ENCODE results near the gene DLGAP3. TPM values are rescaled to one million over a fixed set of nuclear protein-coding genes. Genes with fewer than 3 reads are reported as not detected.

DLGAP3 gene
- total RNA-seq, 1 experiment from 2014 or later = not detected

GRCh38 chr1:34884961-34885360 lies 44.5 kb downstream of the DLGAP3 start:
- POLR2A ChIA-PET (ENCODE audit: low non-redundant PET) = no interaction called here
- intact Hi-C loops (cut with micrococcal nuclease; ENCODE audit: unreplicated experiment) = no loop called here
- Histone ChIP-seq H3K36me3 (ENCODE audit: insufficient read depth, low read length, poor library complexity, severe bottlenecking) (no peaks in the 10 kb centered on the region), H3K4me3 (ENCODE audit: low read depth, low read length, poor library complexity, severe bottlenecking) (no peak overlapping the region), H3K27ac (ENCODE audit: low read depth, low read length, poor library complexity, severe bottlenecking) (no peak overlapping the region), H3K4me1 (ENCODE audit: insufficient read depth, low read length, poor library complexity, severe bottlenecking) (peaks cover 7% of the 10 kb centered on the region), H3K27me3 (replicated peaks; ENCODE audit: insufficient read depth, low read depth, low read length, poor library complexity) (peaks cover 68% of the 10 kb centered on the region), H3K9me3 (ENCODE audit: low read depth, low read length, poor library complexity, severe bottlenecking) (no peaks in the 10 kb centered on the region)
- CTCF ChIA-PET = no interaction called here
- no TSS peak for BruUV-seq (replicated peaks)
- no peak for DNase-seq (ENCODE audit: low spot score)
- TF ChIP-seq EZH2 (IDR thresholded peaks at IDR 0.05; ENCODE audit: borderline replicate concordance, low read depth, low read length, poor library complexity, severe bottlenecking) = no peak
- no peak for TF ChIP-seq CTCF (conservative IDR thresholded peaks at IDR 0.05; ENCODE audit: low read depth, low read length)

GRCh38 chr1:34884536-34884935 lies 44.9 kb downstream of the DLGAP3 start:
- H3K4me3 ChIP-seq (ENCODE audit: low read depth, low read length, poor library complexity, severe bottlenecking) = no peak overlapping the region
- no peaks in the 10 kb centered on the region for H3K36me3 ChIP-seq (ENCODE audit: insufficient read depth, low read length, poor library complexity, severe bottlenecking)

GRCh38 chr1:34879230-34879629 lies 50.2 kb downstream of the DLGAP3 start:
- Histone ChIP-seq H3K9me3 (ENCODE audit: low read depth, low read length, poor library complexity, severe bottlenecking) (no peaks in the 10 kb centered on the region), H3K27me3 (replicated peaks; ENCODE audit: insufficient read depth, low read depth, low read length, poor library complexity) (peaks cover 88% of the 10 kb centered on the region), H3K36me3 (ENCODE audit: insufficient read depth, low read length, poor library complexity, severe bottlenecking) (no peaks in the 10 kb centered on the region), H3K4me3 (ENCODE audit: low read depth, low read length, poor library complexity, severe bottlenecking) (no peak overlapping the region), H3K27ac (ENCODE audit: low read depth, low read length, poor library complexity, severe bottlenecking) (no peak overlapping the region), H3K4me1 (ENCODE audit: insufficient read depth, low read length, poor library complexity, severe bottlenecking) (no peaks in the 10 kb centered on the region)
- no TSS peak for BruUV-seq (replicated peaks)
- POLR2A ChIA-PET (ENCODE audit: low non-redundant PET) = no interaction called here
- DNase-seq (ENCODE audit: low spot score) = no peak
- CTCF ChIA-PET = no interaction called here
- intact Hi-C loops (cut with micrococcal nuclease; ENCODE audit: unreplicated experiment) = no loop called here
- TF ChIP-seq EZH2 (IDR thresholded peaks at IDR 0.05; ENCODE audit: borderline replicate concordance, low read depth, low read length, poor library complexity, severe bottlenecking) (no peak), CTCF (conservative IDR thresholded peaks at IDR 0.05; ENCODE audit: low read depth, low read length) (no peak)

More at GRCh38 chr1:34884536-34884935, 44.9 kb downstream of the DLGAP3 start:
- peaks cover 72% of the 10 kb centered on the region for H3K27me3 ChIP-seq (replicated peaks; ENCODE audit: insufficient read depth, low read depth, low read length, poor library complexity)
- no peak for DNase-seq (ENCODE audit: low spot score)
- ChIA-PET CTCF (no interaction called here), POLR2A (ENCODE audit: low non-redundant PET) (no interaction called here)
- no peak for TF ChIP-seq CTCF (conservative IDR thresholded peaks at IDR 0.05; ENCODE audit: low read depth, low read length)
- no peak for TF ChIP-seq EZH2 (IDR thresholded peaks at IDR 0.05; ENCODE audit: borderline replicate concordance, low read depth, low read length, poor library complexity, severe bottlenecking)
- no peak overlapping the region for H3K27ac ChIP-seq (ENCODE audit: low read depth, low read length, poor library complexity, severe bottlenecking)
- H3K4me1 ChIP-seq (ENCODE audit: insufficient read depth, low read length, poor library complexity, severe bottlenecking) = peaks cover 7% of the 10 kb centered on the region
- BruUV-seq (replicated peaks) = no TSS peak
- no peaks in the 10 kb centered on the region for H3K9me3 ChIP-seq (ENCODE audit: low read depth, low read length, poor library complexity, severe bottlenecking)
- intact Hi-C loops (cut with micrococcal nuclease; ENCODE audit: unreplicated experiment) = no loop called here
